Right cardiac atrium (tissue), 5 donors: Measurements from ENCODE around the gene RHBDL1. TPM values are rescaled to one million over a fixed set of nuclear protein-coding genes. Genes with fewer than 3 reads are reported as not detected.

Experiments
- ATAC-seq, 2 donors: fragments of 200-7000 bp; cut with Tn5 transposase; one replicate each; pipeline versions ENCODE4 v1.8.0 to v1.9.1; 2020; ENCODE audit warnings: moderate library complexity in 2 of 2, mild to moderate bottlenecking in 1 of 2
- DNase-seq, 3 donors: peaks; one replicate each; pipeline ENCODE4 v3.0.0-alpha.2; 2020
- H3K27ac ChIP-seq: one replicate; pipeline ENCODE4 v1.5.1; 2013; ENCODE audit warnings: mild to moderate bottlenecking, low read length, control low read depth, moderate library complexity
- H3K27me3 ChIP-seq: one replicate; pipeline ENCODE4 v1.6.1; 2013; ENCODE audit not compliant: control insufficient read depth, insufficient read depth
- H3K4me1 ChIP-seq: one replicate; pipeline ENCODE4 v1.6.1; 2013; ENCODE audit warnings: low read length; ENCODE audit not compliant: control insufficient read depth, insufficient read depth
- H3K4me3 ChIP-seq: one replicate; pipeline ENCODE4 v1.5.1; 2013; ENCODE audit warnings: low read length, control low read depth
- H3K9me3 ChIP-seq: one replicate; pipeline ENCODE4 v1.6.1; 2013; ENCODE audit warnings: low read length; ENCODE audit not compliant: control insufficient read depth
- WGBS: extraction: QIAGEN DNeasy Blood & Tissue Kit; methylation state at CpG from one replicate; pipeline ENCODE4 v1.1.7; 2013; 5-methylcytosine and 5-hydroxymethylcytosine counted together
- intact Hi-C, 4 donors: fragments of 100-400 bp; cut with DNase I; formaldehyde crosslinking; loops; one replicate each; pipeline versions ENCODE4 v1.11.0 to v1.14.0; 2022 to 2023
- polyA plus RNA-seq: library from polyadenylated mRNA; stranded (reverse); fragments of 200-250 nt; gene quantifications from one replicate; pipeline ENCODE4 v1.2.3, GENCODE V29; 2013
- total RNA-seq, 4 donors: library from RNA; stranded (reverse); fragmentation: NEBNext Ultra II Directional; extraction: Animal tissue kit (Norgen Biotek cat#: 25700); gene quantifications; one replicate each; pipeline ENCODE4 v1.2.1, GENCODE V29; 2021
- donor health status: healthy with polysubstance abuse.
- donor health status: DM: no; HTN: yes; CAD: no.
- donor health status: DM: no; HTN: no; CAD: no.
- donor health status: DM: no; HTN: yes; CAD: no; lungs with severe emphysema.
- donor health status: DM: yes; HTN: yes; CAD: no.

The RHBDL1 gene
- total and polyA plus RNA-seq, 5 donors: 0.89 to 2.9 (median 1.9) TPM

DNA sequence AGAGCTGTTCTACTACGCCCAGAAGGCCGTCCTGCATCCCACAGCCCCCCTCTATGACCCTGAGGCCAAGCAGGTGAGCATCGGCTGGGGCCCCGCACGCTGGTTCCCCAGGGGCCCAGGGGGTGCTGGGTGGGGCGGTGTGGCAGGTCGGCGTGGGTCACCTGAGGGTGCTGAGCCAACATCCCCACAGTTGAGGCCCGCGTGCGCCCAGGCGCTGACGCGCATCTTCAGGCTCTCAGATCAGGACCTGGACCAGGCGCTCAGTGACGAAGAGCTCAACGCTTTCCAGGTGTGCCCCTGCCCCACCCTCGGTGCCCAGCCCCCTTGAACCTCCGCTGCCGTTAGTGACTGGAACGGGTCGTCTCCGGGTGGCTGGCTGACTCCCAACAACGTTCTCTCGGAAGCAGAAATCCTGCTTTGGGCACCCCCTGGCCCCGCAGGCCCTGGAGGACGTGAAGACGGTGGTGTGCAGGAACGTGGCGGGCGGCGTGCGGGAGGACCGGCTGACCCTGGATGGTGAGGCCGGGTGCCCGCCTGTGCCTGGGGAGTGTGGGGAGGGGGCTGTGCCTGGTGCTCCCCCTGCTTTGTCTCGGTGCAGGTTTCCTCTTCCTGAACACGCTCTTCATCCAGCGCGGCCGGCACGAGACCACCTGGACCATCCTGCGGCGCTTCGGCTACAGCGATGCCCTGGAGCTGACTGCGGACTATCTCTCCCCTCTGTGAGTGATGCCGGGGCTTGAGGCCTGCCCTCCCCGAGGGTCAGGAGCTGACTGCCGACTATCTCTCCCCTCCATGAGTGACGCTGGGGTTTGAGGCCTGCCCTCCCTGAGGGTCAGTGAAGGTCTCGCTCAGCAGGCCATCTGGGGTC, 4.8 kb upstream of the RHBDL1 start:
- DNase-seq: no peak

DNA sequence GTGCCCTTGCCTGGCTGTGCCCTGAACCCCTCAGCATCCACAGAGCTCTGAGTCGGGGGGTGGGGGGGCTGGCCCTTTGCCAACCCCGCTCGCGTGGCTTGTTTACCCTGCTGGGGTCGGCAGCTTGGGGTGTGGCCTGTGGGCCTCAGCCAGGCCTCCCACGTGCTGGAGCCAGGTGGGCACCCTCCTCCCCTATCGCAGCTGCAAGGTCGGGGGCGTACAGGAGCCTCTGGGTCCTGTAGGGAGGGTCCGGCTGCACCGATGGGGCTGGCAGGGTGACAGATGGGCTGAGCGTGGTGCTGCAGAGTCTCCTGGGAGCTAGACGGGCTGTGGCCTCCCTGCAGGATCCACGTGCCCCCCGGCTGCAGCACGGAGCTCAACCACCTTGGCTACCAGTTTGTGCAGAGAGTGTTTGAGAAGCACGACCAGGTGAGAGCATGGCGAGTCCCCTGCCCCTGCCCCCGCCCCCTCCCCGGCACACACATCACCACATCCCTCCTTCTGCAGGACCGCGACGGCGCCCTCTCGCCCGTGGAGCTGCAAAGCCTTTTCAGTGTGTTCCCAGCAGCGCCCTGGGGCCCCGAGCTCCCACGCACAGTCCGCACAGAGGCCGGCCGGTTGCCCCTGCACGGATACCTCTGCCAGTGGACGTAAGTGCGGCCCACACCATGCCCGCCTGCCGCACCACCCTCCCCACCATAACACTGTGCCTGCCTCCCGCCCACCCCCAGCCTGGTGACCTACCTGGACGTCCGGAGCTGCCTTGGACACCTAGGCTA, 3.9 kb upstream of the RHBDL1 start:
- DNase-seq: no peak
- Histone ChIP-seq H3K4me3 (no peak overlapping the region), H3K27ac (no peak overlapping the region), H3K9me3 (no peaks in the 10 kb centered on the region), H3K27me3 (no peaks in the 10 kb centered on the region), H3K4me1 (peaks cover 3% of the 10 kb centered on the region)
- intact Hi-C loops: no loop called here
- no peak for ATAC-seq
- 85% methylated on average over 40 of the region's 40 CpGs for WGBS

More for the DNA sequence above, 4.8 kb upstream of the RHBDL1 start:
- intact Hi-C loops: no loop called here
- 90% methylated on average over 52 of the region's 52 CpGs for WGBS
- Histone ChIP-seq H3K27ac (no peak overlapping the region), H3K4me3 (no peak overlapping the region), H3K4me1 (peaks cover 3% of the 10 kb centered on the region), H3K9me3 (no peaks in the 10 kb centered on the region), H3K27me3 (no peaks in the 10 kb centered on the region)
- no peak for ATAC-seq

- DNase-seq: no peak
- ATAC-seq: no peak
- H3K9me3 ChIP-seq: no peaks in the 10 kb centered on the region
- no peaks in the 10 kb centered on the region for H3K27me3 ChIP-seq
- no peak overlapping the region for H3K27ac ChIP-seq
- H3K4me3 ChIP-seq: no peak overlapping the region
- intact Hi-C loops: no loop called here
- H3K4me1 ChIP-seq: peaks cover 3% of the 10 kb centered on the region
- WGBS: 92% methylated on average over 19 of the region's 19 CpGs
Measured at GRCh38 chr16:672371-672770, 3.1 kb upstream of the RHBDL1 start.

- Histone ChIP-seq H3K4me1 (peaks cover 3% of the 10 kb centered on the region), H3K9me3 (no peaks in the 10 kb centered on the region), H3K27me3 (no peaks in the 10 kb centered on the region), H3K4me3 (no peak overlapping the region), H3K27ac (no peak overlapping the region)
- 94% methylated on average over 21 of the region's 21 CpGs for WGBS
- intact Hi-C loops: no loop called here
- no peak for ATAC-seq
- DNase-seq: no peak
Measured at GRCh38 chr16:672851-673250, 2.6 kb upstream of the RHBDL1 start.

DNA sequence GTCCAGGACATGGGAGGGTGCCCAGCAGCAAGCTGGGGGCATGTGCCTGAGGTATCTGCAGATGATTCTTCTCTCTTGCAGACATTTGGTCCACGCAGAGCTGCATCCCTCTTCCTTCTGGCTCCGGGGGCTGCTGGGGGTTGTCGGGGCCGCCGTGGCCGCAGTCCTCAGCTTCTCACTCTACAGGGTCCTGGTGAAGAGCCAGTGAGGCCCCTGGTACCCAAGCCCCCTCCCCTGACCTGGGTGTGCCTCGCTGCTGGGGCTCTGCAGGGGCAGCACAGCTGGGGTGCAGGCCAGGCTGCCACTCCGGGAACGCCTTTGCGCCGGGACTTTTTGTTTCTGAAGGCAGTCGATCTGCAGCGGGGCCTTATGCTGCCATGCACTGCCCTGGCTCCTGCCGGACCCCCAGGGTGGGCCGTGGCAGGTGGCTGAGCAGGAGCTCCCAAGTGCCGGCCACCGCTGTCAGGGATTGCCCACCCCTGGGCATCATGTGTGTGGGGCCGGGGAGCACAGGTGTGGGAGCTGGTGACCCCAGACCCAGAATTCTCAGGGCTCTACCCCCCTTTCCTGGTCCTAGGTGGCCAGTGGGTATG, 2.0 kb upstream of the RHBDL1 start:
- no peaks in the 10 kb centered on the region for H3K9me3 ChIP-seq
- no peak overlapping the region for H3K4me3 ChIP-seq
- intact Hi-C loops: no loop called here
- H3K4me1 ChIP-seq: peaks cover 3% of the 10 kb centered on the region
- WGBS: 90% methylated on average over 18 of the region's 18 CpGs
- ATAC-seq (no peak), DNase-seq (no peak)
- H3K27ac ChIP-seq: no peak overlapping the region
- H3K27me3 ChIP-seq: no peaks in the 10 kb centered on the region

DNA sequence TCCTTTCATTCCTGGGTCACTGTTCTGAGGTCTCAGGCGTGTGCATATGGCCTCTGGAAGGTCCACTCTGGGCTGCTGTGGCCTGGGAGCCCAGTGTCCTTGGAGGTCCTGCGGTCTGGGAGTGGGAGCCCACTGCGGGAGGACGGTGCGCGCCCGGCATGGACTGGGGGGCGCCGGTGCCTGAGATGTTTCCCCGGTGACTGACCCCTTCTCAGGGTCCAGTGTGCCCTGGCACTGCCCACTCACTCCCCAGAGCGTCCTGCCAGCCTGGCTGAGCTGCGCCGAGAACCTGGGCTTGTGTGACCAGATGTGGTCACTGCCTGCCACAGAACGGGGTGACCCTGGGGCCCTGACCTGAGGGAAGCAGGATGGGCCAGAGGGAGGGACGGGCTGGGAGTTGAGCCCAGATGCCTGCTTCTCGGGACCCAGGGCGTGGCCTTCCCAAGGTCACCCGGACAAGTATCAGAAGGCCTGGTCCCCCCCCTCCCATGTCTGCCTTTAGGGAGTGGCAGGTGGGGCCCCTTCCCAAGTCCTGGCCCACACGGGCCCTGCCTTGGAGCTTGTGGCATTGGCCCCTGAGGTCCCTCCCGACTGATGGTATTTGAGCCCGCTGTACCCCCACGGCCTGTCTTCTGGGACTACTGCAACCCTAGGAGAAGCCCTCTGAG, 1.1 kb upstream of the RHBDL1 start:
- DNase-seq (no peak), ATAC-seq (no peak)
- Histone ChIP-seq H3K27me3 (no peaks in the 10 kb centered on the region), H3K4me3 (no peak overlapping the region), H3K9me3 (no peaks in the 10 kb centered on the region), H3K4me1 (no peaks in the 10 kb centered on the region), H3K27ac (no peak overlapping the region)
- intact Hi-C loops: no loop called here
- WGBS: 71% methylated on average over 22 of the region's 22 CpGs

DNA sequence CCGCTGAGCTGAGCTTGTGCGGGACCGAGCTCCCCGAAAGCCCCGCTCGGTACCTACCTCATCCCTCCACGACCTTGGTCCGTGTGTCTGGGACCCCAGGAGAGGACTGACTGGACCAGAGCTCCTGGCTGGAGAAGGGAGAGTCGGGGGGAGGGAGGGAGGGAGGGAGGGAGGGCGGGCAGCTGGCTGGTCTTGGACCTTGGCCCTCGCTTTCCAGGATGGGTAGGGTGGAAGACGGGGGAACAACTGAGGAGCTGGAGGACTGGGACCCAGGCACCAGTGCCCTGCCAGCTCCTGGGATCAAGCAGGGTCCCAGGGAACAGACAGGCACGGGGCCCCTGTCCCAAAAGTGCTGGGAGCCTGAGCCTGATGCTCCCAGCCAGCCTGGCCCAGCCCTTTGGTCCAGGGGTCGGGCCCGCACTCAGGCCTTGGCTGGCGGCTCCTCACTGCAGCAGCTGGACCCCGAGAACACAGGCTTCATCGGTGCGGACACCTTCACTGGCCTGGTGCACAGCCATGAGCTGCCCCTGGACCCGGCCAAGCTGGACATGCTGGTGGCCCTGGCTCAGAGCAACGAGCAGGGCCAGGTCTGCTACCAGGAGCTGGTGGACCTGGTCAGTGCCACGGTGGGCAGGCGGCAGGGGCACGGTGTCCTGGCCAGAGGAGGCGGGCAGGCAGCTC, 553 bp downstream of the RHBDL1 start:
- peaks cover under 1% of the 10 kb centered on the region for H3K4me1 ChIP-seq
- H3K27ac ChIP-seq: no peak overlapping the region
- ATAC-seq (no peak), DNase-seq (no peak)
- H3K4me3 ChIP-seq: peak overlapping the region; percentile 22
- no peaks in the 10 kb centered on the region for H3K9me3 ChIP-seq
- no peaks in the 10 kb centered on the region for H3K27me3 ChIP-seq
- intact Hi-C loops: no loop called here
- WGBS: 42% methylated on average over 25 of the region's 25 CpGs

DNA sequence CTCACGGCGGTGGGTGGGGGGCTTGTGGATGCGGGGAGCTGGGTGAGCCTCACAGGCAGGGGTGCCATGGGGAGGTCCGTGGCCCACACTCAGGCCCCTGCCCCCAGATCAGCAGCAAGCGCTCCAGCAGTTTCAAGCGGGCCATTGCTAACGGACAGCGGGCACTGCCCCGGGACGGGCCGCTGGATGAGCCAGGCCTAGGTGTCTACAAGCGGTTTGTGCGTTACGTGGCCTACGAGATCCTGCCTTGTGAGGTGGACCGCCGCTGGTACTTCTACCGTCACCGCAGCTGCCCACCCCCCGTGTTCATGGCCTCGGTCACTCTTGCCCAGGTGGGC, 1.1 kb downstream of the RHBDL1 start:
- Histone ChIP-seq H3K4me3 (no peak overlapping the region), H3K9me3 (no peaks in the 10 kb centered on the region), H3K27ac (no peak overlapping the region), H3K4me1 (peaks cover 5% of the 10 kb centered on the region), H3K27me3 (no peaks in the 10 kb centered on the region)
- 90% methylated on average over 21 of the region's 21 CpGs for WGBS
- no peak for ATAC-seq
- intact Hi-C loops: no loop called here
- DNase-seq: no peak

DNA sequence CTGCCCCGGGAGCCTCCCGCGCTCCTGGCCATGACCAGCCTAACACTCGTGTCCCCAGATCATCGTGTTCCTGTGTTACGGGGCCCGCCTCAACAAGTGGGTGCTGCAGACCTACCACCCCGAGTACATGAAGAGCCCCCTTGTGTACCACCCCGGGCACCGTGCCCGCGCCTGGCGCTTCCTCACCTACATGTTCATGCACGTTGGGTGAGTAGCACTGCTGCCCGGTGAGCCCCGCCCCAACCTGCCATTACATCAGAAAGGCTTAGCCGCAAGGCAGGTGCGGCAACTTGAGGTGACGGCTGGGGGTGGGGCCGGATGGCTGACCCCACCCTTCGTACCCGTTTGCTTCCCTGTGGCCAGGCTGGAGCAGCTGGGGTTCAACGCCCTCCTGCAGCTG, 1.4 kb downstream of the RHBDL1 start:
- 67% methylated on average over 23 of the region's 23 CpGs for WGBS
- Histone ChIP-seq H3K27me3 (no peaks in the 10 kb centered on the region), H3K27ac (no peak overlapping the region), H3K4me1 (peaks cover 7% of the 10 kb centered on the region), H3K9me3 (no peaks in the 10 kb centered on the region), H3K4me3 (no peak overlapping the region)
- DNase-seq (no peak), ATAC-seq (no peak)
- intact Hi-C loops: no loop called here

DNA sequence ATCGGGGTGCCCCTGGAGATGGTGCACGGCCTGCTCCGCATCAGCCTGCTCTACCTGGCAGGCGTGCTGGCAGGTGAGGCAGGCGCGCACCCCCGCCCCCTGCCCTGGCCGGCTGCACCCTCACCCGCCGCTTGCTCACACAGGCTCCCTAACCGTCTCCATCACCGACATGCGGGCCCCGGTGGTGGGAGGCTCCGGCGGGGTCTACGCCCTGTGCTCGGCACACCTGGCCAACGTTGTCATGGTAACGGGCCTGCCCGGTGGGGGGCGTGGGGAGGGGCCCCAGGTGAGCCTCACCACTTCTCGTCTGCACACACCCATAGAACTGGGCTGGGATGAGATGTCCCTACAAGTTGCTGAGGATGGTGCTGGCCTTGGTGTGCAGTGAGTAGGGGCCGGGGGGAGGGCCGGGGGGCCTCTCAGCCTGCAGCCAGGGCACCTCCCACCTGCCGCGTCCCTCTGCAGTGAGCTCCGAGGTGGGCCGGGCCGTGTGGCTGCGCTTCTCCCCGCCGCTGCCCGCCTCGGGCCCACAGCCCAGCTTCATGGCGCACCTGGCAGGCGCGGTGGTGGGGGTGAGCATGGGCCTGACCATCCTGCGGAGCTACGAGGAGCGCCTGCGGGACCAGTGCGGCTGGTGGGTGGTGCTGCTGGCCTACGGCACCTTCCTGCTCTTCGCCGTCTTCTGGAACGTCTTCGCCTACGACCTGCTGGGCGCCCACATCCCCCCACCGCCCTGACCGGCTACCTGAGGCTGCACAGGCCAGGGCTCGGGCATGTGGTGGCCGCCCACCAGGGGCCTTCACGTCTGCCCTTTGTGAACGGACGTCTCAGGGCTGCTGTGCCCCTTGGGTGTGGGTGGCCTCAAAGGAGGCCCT, 2.1 kb downstream of the RHBDL1 start:
- intact Hi-C loops: no loop called here
- H3K27me3 ChIP-seq: no peaks in the 10 kb centered on the region
- H3K4me1 ChIP-seq: peaks cover 7% of the 10 kb centered on the region
- ATAC-seq: no peak
- WGBS: 56% methylated on average over 57 of the region's 57 CpGs
- no peaks in the 10 kb centered on the region for H3K9me3 ChIP-seq
- no peak for DNase-seq
- no peak overlapping the region for H3K4me3 ChIP-seq
- no peak overlapping the region for H3K27ac ChIP-seq
